Uterus (tissue), 4 donors: ENCODE measurements around the gene SNRPD1. TPM values are rescaled to one million over a fixed set of nuclear protein-coding genes. Genes with fewer than 3 reads are reported as not detected.
A peak's percentile ranks its signal among the peaks of the same experiment; 100 is the strongest.
"Not testable (repeated sequence)": the region's sequence is repeated elsewhere in the genome, so short reads cannot be mapped to it uniquely, and the experiment has no call there.

ENCODE experiments used
- DNase-seq, 2 donors: peaks; one replicate each; pipeline ENCODE4 v3.0.0-alpha.2; 2019 to 2020
- H3K27ac ChIP-seq, 2 donors: fragments of 200-600 bp; sonication (generic); 1 replicate in 1 of 2; 2 replicates in 1 of 2; pipeline ENCODE4 v1.5.1; 2016 to 2018
- H3K27me3 ChIP-seq, 2 donors: fragments of 200-600 bp; sonication (generic); one replicate each; pipeline ENCODE4 v1.5.1; 2018 to 2019; ENCODE audit warnings: control low read depth in 1 of 2
- H3K36me3 ChIP-seq, 2 donors: fragments of 200-600 bp; sonication (generic); one replicate each; pipeline ENCODE4 v1.5.1; 2019; ENCODE audit warnings: control low read depth in 1 of 2
- H3K4me1 ChIP-seq, 2 donors: fragments of 200-600 bp; sonication (generic); one replicate each; pipeline ENCODE4 v1.5.1; 2018 to 2019; ENCODE audit warnings: control low read depth in 1 of 2
- H3K4me3 ChIP-seq, 2 donors: fragments of 200-600 bp; sonication (generic); 1 replicate in 1 of 2; 2 replicates in 1 of 2; pipeline ENCODE4 v1.5.1; 2018 to 2019; ENCODE audit warnings: mild to moderate bottlenecking in 1 of 2
- H3K9me3 ChIP-seq, 2 donors: fragments of 200-600 bp; sonication (generic); one replicate each; pipeline ENCODE4 v1.5.1; 2019; ENCODE audit warnings: control low read depth in 1 of 2
- POLR2A ChIP-seq, 2 donors: fragments of 450-650 bp; IDR thresholded peaks; one replicate each; pipeline ENCODE4 v1.6.1; 2016; ENCODE audit warnings: antibody characterized with exemption in 2 of 2, mild to moderate bottlenecking in 1 of 2, moderate library complexity in 1 of 2
- intact Hi-C: fragments of 100-400 bp; cut with DNase I; formaldehyde crosslinking; loops from one replicate; pipeline ENCODE4 v1.15.1; 2023; ENCODE audit warnings: low total_unique reads
- total RNA-seq, 4 donors: library from RNA; depleted of rRNA in 3 of 4; stranded (reverse); fragments of >200 nt in 3 of 4; gene quantifications; one replicate each; pipeline versions ENCODE4 v1.1.0 to v1.2.4, GENCODE V29; 2014 to 2023
- TF ChIP-seq, protein P1 (sequence below), 4 experiments: fragments of 200-600 bp in 2 of 4; fragments of 450-650 bp in 2 of 4; sonication (generic) in 2 of 4; IDR thresholded peaks; one replicate each; pipeline ENCODE4 v1.5.1; 2016 to 2019; ENCODE audit warnings: antibody characterized with exemption in 4 of 4, mild to moderate bottlenecking in 2 of 4, moderate library complexity in 1 of 4
- donor health status: DM: yes; HTN: yes; CAD: no.

The SNRPD1 gene
- total RNA-seq, 4 donors from 2014 or later, result 6.1 to 35.8 (median 19.5) TPM

DNA sequence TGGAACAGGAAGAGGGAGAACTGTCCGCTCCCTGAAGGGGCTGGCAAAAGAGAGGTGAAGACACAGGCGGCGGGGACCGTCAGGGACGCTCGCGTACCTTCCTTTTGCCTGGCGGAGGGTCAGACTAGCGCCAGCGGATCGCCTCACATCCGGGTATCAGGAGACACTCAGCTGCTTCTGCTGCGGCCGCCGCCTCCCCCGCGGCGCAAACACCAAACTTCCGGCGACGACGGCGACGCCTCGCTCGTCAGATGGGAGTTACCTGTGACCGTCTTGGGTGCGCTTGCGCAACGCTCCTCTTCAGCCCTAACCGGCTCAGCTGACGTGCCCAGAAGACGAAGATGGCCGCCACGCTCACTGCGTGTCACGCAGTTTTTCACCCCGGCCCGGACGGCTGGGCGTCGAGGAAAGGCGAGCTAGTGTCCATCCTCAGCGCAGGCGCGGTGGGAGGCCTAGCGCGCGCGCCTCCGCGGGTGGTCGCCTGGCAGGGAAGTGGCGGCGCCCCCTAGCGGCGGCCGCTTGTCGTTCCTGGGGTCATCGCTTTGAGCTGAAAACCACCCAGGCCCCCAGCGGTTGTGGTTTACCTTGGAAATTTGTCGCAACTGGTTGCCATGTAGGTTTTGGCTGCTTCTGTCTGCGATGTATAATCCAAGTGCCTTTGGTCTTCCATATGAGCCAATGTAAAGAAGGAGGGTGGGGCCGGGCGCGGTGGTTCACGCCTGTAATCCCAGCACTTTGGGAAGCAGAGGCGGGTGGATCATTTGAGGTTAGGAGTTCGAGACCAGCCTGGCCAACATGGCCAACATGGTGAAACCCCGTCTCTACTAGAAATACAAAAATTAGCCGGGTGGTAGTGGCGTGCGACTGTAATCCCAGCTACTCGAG is 11.3 kb upstream of the SNRPD1 start, which contains the start of gene ESCO1:
TSS of gene ESCO1 (minus strand) at position 179 of the 885 bp plus-strand sequence. CDS start 25,861 bp downstream, outside the sequence.
- intact Hi-C loops, result no loop called here
- peaks cover 0 to 9% of the 10 kb centered on the region in 2 donors for H3K4me1 ChIP-seq
- peak within 1 kb of the TSS; percentile 89 to 90 for H3K27ac ChIP-seq
- TF ChIP-seq, protein P1, sequence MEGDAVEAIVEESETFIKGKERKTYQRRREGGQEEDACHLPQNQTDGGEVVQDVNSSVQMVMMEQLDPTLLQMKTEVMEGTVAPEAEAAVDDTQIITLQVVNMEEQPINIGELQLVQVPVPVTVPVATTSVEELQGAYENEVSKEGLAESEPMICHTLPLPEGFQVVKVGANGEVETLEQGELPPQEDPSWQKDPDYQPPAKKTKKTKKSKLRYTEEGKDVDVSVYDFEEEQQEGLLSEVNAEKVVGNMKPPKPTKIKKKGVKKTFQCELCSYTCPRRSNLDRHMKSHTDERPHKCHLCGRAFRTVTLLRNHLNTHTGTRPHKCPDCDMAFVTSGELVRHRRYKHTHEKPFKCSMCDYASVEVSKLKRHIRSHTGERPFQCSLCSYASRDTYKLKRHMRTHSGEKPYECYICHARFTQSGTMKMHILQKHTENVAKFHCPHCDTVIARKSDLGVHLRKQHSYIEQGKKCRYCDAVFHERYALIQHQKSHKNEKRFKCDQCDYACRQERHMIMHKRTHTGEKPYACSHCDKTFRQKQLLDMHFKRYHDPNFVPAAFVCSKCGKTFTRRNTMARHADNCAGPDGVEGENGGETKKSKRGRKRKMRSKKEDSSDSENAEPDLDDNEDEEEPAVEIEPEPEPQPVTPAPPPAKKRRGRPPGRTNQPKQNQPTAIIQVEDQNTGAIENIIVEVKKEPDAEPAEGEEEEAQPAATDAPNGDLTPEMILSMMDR (IDR thresholded peaks at IDR 0.05), result peak; percentile 93 to 100 (median 98)
- TF ChIP-seq POLR2A (IDR thresholded peaks at IDR 0.05), result peak; percentile 82 to 89
- peak within 1 kb of the TSS; percentile 57 to 86 for H3K4me3 ChIP-seq
- H3K36me3 ChIP-seq, result no peaks in the 10 kb centered on the region
- no peaks in the 10 kb centered on the region for H3K9me3 ChIP-seq
- H3K27me3 ChIP-seq, result no peaks in the 10 kb centered on the region
- peak; percentile 94 to 95 for DNase-seq

GRCh38 chr18:21602299-21602587 is 9.9 kb upstream of the SNRPD1 start:
- no peaks in the 10 kb centered on the region for H3K36me3 ChIP-seq
- intact Hi-C loops, result no loop called here
- peaks cover 0 to 9% of the 10 kb centered on the region in 2 donors for H3K4me1 ChIP-seq
- no peak for DNase-seq
- no peak for TF ChIP-seq POLR2A (IDR thresholded peaks at IDR 0.05)
- TF ChIP-seq, protein P1 (IDR thresholded peaks at IDR 0.05), result no peak
- H3K4me3 ChIP-seq, result no peak overlapping the region
- no peak overlapping the region for H3K27ac ChIP-seq
- no peaks in the 10 kb centered on the region for H3K9me3 ChIP-seq
- no peaks in the 10 kb centered on the region for H3K27me3 ChIP-seq

DNA sequence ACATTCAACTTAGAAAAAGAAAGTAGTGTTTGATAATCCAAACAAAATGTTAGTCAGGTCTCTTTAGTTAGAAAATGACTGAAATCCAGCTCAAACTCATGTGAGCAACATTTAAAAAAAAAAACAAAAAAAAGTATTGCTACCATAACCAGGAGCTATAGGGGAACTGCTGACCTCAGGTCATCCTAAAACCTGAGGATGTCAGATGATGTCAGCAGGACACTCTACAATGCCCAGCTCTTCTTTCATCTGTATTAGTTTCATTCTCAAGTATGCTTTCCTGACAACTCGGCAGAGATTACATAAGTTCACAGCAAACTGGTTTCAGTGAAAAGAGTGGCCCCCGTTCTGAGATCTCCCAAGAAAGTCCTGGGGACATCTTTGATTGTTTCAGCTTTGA is 7.4 kb upstream of the SNRPD1 start:
- H3K9me3 ChIP-seq, result no peaks in the 10 kb centered on the region
- no peak for DNase-seq
- no peaks in the 10 kb centered on the region for H3K4me1 ChIP-seq
- H3K27ac ChIP-seq, result no peak overlapping the region
- H3K27me3 ChIP-seq, result no peaks in the 10 kb centered on the region
- intact Hi-C loops, result no loop called here
- TF ChIP-seq POLR2A (IDR thresholded peaks at IDR 0.05), result no peak
- TF ChIP-seq, protein P1 (IDR thresholded peaks at IDR 0.05), result no peak
- H3K36me3 ChIP-seq, result no peaks in the 10 kb centered on the region
- H3K4me3 ChIP-seq, result no peak overlapping the region

GRCh38 chr18:21605213-21605612 is 6.9 kb upstream of the SNRPD1 start:
- H3K27me3 ChIP-seq, result no peaks in the 10 kb centered on the region
- H3K9me3 ChIP-seq, result no peaks in the 10 kb centered on the region
- H3K4me1 ChIP-seq, result no peaks in the 10 kb centered on the region
- H3K27ac ChIP-seq, result no peak overlapping the region
- intact Hi-C loops, result no loop called here
- no peaks in the 10 kb centered on the region for H3K36me3 ChIP-seq
- DNase-seq, result no peak
- no peak overlapping the region for H3K4me3 ChIP-seq
- no peak for TF ChIP-seq POLR2A (IDR thresholded peaks at IDR 0.05)
- TF ChIP-seq, protein P1 (IDR thresholded peaks at IDR 0.05), result no peak

- intact Hi-C loops, DNase-seq, H3K4me1 ChIP-seq, H3K27me3 ChIP-seq, H3K9me3 ChIP-seq, H3K36me3 ChIP-seq: not testable (repeated sequence)
- Histone ChIP-seq H3K27ac (peak overlapping the region; percentile 77 to 79), H3K4me3 (peak overlapping the region; percentile 56 to 64)
These were observed 551 bp upstream of the SNRPD1 start for GRCh38 chr18:21611401-21612124.

DNA sequence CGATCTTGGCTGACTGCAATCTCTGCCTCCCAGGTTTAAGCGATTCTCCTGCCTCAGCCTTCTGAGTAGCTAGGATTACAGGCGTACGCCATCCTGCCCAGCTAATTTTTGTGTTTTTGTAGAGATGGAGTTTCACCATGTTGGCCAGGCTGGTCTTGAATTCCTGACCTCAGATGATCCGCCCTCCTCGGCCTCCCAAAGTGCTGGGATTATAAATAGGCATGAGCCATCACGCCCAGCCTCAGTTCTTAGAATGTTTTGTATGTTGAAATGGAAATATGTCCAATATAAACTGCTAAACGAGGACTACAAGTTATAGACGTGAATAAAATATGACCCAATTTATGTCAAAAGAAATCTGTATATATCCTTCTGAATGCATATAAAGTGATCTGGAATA is 9.5 kb downstream of the SNRPD1 start:
- H3K4me3 ChIP-seq, H3K27me3 ChIP-seq, H3K4me1 ChIP-seq, H3K36me3 ChIP-seq, H3K9me3 ChIP-seq, DNase-seq, intact Hi-C loops, H3K27ac ChIP-seq: not testable (repeated sequence)
